GM12892 (cell line): ENCODE data around the gene MRPL44.

Experiments
- POLR2A ChIP-seq: IDR thresholded peaks from 2 replicates; pipeline ENCODE4 v1.6.1; 2011; ENCODE audit warnings: low read depth, low read length, control low read depth
- POLR2AphosphoS5 ChIP-seq: IDR thresholded peaks from 2 replicates; pipeline ENCODE4 v1.6.1; 2011; ENCODE audit warnings: low read depth, low read length, control low read depth
- TAF1 ChIP-seq: IDR thresholded peaks from 2 replicates; pipeline ENCODE4 v1.6.1; 2011; ENCODE audit warnings: low read depth, mild to moderate bottlenecking, control low read depth, low read length, borderline replicate concordance

DNA sequence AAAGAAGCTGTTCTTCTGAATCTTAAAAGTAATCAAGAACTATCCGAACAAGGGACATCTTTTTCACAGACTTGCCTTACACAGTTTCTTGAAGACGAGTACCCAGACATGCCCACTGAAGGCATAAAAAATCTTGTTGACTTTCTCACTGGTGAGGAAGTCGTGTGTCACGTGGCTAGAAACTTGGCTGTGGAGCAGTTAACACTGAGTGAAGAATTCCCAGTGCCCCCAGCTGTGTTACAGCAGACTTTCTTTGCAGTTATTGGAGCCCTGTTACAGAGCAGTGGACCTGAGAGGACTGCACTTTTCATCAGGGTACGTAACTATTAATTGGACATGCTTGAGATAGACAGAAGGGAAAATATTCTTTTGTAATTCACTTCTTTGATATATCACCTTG is 2.4 kb downstream of the MRPL44 start:
- TF ChIP-seq POLR2A (no peak), POLR2AphosphoS5 (no peak), TAF1 (no peak)
